NCI-H460 (cell line): ENCODE results near the gene NMB. TPM values are rescaled to one million over a fixed set of nuclear protein-coding genes. Genes with fewer than 3 reads are reported as not detected.
A peak's percentile ranks its signal among the peaks of the same experiment; 100 is the strongest.
"Not testable (repeated sequence)": the region's sequence is repeated elsewhere in the genome, so short reads cannot be mapped to it uniquely, and the experiment has no call there.

Experiments
- DNase-seq: peaks from one replicate; pipeline ENCODE4 v3.0.0-alpha.2; 2016; ENCODE audit warnings: low read depth; ENCODE audit errors: extremely low read depth
- total RNA-seq: library from RNA; depleted of rRNA; stranded (reverse); fragments of >200 nt; shearing (Covaris generic); gene quantifications from 2 replicates; pipeline ENCODE4 v1.2.3, GENCODE V29; 2014

NMB gene
- total RNA-seq, 1 experiment from 2014 or later: 13.3 TPM

DNA sequence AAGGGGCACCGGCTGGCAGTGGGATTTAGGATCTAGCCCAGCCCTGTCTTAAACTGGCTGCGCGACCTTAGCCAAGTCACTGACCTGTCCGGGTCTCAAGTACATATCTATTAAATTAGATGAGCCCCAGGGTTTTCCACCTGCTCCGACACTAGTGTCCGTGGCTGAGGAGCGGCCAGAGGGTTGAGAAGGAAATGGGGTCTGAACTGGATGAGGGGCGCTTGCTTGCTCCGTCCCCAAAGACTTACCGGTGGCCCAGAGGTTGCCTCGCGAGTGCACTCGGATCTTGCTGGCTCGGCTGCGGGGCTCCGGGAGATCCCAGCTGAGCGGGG, 285 bp downstream of the NMB start:
- DNase-seq: no peak

DNA sequence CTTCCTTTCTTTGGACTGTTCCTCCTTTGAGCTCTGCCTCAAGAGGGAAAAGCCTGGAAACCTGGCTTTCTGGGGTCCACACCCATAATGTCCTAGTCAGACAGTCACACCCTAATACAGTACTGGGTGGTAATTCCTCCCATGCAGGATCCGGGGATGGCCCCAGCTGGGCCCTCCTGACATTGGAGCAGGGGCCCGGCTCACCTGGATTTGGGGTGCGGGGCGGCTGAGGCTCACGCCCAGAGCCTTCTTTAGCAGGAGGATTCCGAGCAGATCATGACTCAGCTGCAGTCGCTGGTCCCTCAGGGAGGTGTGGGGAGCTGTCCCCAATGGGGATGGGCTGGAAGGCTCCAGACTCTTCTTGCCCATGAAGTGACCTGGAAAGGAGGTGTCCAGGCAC, 1.0 kb downstream of the NMB start:
- no peak for DNase-seq

DNA sequence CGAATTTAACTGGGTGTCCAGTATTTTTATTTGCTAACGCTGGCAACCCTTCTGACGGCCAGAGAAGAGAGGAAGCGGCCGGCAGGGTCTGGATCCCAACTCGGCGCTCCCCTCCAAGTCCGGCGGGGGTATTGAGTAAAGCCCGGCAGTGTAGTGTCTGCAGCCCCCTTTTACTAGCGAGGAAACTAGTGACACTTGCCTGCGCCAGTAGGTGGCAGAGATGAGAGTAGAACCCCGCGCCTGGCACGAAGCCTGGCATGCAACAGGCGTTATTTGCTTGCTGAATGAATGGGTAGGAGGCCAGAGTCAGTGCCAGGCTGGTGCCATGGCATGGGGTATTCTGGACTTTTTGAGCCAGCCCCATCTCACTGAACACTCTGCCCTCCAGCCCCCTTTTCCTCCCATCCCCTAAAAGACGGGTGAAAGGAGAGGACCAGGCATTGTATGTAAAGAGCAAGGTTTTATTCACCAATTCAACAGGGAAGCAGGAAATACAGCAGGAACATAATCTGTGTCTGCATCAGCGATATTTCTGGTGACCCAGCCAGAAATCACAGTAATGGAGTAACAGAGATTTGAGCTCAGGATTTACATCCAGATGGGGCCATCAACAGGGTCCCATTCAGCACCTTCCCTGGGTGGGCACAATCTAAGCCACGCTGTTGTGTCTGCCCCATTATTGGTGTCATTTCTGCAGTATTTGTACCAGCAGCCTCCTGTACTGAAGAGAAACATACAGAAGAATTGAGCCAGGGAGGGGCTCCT, 3.1 kb downstream of the NMB start:
- peak; percentile 85 for DNase-seq

DNA sequence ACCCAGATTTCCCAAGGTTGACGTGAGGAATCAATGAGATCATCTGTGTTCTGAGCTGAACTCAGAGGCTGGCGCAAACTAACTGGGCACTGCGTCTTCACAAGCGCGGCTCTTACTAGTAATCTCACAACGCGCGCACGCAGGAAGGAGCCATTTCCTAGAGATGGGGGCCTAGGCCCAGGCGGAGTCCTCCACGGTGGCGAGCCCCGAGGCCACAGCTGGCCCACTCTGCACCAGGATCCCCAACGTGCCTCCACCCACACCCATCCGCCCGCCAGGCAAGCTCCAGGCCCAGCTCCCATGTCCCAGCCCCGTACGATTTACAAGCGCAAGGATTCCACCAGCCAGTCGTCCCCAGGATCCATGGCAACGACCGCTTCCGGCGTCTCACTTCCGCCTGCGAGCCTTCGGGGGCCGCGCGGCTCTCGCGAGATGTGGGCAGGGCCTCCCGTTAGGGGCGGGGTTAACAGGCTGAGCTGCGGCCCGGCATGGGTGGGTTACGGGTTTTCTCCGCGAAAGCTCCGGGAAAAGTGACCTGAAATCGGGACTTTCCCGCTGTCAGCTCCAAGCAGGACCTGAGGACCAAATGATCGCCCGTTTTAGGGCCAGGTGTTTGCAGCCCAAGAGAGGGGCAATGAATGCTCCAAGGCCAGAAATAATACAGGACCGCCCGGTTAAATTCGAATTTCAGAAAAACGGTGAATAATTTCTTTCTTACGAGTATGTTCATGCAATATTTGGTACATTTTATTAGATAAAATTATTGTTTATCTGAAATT, 3.9 kb downstream of the NMB start, which contains the start of gene WDR73:
TSS of gene WDR73 (minus strand) at position 374 of the 779 bp plus-strand sequence. CDS start at position 365, 9 bp downstream.
- peak; percentile 90 for DNase-seq

DNA sequence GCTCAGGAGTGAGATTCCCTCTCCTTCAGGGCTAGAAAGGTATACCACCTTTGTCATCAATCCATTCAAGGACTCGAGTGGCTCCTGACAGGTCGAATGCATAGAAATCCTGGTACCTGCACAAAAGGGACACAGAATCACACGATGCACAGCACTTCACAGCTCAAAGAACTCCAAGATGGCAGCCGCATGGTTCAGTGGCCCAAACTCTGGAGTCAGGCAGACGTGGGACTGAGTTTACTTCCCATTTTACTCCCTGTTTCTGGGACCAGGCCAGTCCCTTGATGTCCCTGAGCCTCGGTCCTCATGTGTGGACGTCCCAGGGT, 4.5 kb downstream of the NMB start:
- DNase-seq: no peak

DNA sequence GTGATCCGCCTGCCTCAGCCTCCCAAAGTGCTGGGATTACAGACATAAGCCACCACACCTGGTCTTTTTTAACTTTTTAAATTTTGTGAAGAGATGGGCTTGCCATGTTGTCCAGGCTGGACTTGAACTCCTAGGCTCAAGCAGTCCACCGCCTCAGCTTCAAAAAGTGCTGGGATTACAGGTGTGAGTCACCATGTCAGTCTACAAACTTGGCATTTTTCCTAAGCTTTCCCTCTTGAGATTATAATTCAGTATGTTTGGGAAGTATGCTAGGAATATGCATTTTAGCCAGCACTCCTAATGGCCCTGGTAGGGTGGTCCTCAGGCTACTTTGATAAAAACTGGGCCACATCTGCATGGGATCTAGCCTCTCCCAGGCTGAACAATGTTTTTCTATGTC, 8.3 kb downstream of the NMB start:
- DNase-seq: no peak

DNA sequence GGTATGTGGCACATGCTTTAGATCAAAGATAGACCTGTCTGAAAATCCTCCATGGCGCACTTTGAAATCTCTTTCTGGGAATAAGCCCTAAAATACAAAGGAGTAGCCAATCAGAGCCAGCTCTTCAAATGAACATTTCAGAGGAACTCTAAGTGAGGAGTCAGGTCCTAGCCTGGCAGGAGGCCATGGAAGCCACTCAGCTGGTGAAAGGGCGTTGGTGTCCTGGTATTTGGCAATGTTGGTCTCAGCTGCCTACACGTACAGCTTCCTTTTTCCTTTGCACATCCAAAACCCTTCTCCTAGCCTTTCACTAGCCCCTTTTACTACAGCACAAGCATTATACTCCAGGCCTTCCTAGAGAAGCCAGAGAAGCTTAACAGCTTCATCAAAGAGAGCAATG, 9.5 kb downstream of the NMB start:
- DNase-seq: no peak

DNA sequence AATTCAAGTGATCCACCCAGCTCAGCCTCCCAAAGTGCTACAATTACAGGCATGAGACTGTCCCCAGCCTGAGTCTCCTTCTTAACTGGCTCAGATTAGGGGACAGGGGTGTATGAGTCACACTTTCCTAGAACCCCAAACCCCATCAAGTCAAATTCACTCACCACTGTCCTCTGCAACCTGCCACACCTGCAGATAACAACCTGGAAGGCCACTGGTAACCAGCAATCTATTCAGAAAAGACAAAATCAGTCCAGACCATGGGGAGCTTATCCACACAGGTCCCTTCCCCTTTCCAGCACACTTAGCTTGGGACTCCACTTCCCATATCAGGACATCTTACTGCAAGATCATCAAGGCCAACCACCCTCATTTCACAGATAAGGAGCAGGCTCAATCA, 10.3 kb downstream of the NMB start:
- DNase-seq: no peak

DNA sequence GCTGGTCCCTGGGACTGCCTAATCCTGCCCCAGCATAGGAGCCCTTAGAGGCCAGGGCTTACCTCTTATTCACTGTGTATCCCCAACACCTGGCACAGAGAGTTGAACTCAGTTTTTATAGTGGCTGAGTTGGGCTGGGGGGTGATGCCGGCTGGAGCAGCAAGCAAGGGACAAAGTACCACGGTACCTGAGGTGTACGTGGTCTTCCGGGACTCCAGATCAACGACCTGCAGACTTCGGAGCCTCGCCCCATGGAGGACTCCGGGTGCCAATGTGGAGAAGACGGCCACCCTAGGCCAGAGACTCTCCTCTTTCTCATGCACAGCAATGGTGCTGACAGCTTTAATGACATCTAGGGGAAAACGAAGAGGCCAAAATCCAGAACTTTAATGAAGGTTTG, 12.0 kb downstream of the NMB start:
- DNase-seq: no peak

DNA sequence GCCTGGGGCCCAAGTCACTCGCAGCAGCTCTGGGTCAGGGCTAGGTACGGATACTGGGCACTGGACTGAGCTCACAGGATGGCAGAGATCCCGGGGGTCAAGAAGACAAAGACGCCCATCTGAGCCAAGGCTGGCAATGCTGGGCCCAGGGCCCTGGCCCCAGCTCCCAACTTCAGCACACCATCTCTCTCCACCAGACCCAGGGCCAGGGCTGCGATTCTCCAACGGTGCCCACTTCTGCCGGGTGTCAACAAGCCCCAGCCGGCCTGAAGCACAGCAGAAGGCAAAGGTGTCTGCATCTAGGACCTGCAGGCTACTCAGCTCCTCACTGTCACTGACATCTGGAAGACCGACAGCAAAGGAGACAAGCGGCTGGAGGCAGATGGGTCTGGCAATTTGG, 12.5 kb downstream of the NMB start:
- no peak for DNase-seq

DNA sequence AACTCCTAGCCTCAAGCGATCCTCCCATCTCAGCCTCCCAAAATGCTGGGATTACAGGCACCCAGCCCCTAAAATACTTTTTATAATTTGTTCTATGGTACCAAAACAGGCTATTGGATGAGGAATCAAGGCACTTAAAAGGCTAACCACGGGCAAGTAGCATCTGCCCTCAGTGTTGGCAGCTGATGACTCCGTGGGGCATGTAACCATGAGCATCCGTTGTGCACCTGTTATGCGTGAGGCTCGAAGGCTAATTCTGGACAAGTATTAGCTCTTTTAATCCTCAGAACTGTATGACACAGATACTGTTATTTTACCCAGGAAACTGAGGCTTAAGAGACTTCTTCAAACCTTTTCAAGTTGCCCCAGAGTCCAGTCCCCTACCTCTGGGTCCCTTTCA, 14.2 kb downstream of the NMB start:
- no peak for DNase-seq

DNA sequence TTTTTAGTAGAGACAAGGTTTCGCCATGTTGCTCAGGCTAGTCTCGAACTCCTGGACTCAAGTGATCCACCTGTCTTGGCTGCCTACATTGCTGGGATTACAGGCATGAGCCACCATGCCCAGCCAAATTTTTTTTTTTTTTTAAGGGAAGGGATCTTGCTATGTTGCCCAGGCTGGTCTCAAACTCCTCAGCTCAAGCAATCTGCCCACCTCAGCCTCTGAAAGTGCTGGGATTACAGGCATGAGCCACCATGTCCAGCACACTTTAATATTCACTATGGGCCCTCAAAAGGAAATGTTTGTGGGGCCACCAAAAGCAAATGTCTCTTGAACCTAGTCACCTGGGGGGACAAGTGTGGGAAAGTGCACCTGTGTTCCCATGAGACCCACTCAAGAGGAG, 15.4 kb downstream of the NMB start:
- DNase-seq: not testable (repeated sequence)

DNA sequence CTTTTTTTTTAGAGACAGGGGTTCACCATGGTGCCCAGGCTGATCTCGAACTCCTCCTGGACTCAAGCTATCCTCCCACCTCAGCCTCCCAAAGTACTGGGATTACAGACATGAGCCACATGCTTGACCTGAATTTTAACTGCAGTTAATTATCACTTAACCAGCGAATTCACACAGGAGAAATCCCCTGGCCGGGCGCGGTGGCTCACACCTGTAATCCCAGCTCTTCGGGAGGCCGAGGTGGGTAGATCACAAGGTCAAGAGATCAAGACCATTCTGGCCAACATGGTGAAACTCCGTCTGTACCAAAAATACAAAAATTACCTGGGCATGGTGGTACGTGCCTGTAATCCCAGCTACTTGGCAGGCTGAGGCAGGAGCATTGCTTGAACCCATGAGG, 16.1 kb downstream of the NMB start:
- not testable (repeated sequence) for DNase-seq

DNA sequence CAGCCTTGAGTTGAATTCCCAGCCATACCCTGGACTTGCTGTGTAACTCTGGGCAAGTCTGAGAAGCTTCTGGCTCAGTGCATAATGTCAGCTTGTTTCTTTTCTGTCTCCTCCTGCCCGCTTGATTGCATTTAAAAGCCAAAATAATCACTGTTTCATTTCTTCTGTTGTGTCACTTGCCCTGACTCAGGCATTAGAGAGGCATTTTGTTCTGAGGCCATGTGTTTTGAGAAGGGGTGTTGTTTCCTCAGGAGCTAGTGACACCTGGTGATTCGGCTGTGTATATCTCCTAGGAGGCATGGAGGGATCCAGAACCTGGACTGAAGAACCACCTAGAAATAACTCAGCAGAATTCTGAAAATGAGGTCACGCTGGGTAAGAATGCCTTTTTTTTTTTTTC, 19.9 kb downstream of the NMB start:
- no peak for DNase-seq

DNA sequence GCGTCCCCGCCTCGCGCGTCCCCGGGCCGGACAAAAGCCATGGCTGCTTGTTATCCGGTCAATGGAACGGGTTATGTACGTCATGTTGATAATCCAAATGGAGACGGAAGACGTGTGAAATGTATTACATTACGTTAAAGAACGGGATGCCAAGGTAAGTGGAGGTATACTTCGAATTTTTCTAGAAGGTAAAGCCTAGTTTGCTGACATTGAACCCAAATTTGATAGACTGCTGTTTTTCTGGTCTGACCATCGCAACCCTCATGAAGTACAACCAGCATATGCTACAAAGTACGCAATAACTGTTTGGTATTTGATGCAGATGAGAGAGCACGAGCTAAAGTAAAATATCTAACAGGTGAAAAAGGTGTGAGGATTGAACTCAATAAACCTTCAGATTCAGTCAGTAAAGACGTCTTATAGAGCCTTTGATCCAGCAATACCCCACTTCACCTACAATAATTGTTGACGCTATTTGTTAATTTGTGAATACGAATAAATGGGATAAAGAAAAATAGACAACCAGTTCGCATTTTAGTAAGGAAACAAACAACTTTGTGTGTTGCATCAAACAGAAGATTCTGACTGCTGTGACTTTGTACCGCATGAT, 23.7 kb downstream of the NMB start:
- DNase-seq: no peak

DNA sequence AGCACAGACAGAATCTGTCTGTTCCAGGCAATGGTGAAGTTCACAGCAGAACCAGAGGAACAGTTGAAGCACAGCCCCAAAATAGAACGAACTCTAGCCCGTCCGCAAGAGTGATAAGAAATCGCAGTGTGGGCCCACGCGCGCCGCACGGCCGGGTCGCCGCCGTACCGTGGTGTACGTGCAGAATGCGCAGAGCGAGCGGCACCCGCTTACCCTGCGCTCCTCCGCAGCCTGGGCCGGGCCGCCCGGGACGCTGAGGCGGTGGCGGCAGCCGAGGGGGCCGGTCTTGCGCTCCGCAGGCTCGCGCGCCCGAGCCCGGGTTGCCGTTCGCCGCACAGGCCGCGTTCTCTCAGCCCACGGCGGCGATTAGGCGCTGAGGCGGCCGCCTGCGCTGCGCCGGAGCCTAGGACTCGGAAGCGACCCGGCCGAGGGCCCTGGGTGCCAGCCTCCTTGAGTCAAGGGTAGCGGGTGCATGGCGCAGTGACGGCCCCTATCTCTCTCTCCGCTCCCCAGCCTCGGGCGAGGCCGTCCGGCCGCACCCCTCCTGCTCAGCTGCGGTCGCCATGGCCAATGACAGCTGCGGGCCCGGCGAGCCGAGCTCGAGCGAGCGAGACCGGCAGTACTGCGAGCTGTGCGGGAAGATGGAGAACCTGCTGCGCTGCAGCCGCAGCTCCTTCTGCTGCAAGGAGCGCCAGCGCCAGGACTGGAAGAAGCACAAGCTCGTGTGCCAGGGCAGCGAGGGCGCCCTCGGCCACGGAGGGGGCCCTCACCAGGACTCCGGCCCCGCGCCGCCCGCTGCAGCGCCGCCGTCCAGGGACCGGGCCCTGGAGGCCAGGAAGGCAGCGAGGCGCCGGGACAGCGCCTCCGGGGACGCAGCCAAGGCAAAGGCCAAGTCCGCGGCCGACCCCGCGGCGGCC, 24.4 kb downstream of the NMB start:
- peak; percentile 38 for DNase-seq

DNA sequence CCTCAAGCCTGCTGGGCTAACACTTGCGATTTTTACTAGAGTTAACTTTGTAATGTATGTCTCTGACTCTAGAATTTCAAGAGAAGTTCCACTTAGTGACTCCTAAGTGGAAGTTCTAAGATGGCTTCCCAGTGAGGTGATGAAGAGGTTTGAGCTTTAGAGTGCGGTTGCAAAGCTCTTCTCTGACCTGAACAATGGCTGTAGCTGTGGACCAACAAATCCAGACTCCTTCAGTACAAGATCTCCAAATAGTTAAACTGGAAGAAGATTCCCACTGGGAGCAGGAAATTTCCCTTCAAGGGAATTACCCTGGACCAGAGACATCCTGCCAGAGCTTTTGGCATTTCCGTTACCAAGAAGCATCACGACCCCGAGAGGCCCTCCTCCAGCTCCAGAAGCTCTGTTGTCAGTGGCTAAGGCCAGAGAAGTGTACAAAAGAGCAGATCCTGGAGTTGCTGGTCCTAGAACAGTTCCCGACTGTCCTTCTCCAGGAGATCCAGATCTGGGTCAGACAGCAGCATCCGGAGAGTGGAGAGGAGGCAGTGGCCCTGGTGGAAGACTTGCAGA, 26.2 kb downstream of the NMB start:
- no peak for DNase-seq

DNA sequence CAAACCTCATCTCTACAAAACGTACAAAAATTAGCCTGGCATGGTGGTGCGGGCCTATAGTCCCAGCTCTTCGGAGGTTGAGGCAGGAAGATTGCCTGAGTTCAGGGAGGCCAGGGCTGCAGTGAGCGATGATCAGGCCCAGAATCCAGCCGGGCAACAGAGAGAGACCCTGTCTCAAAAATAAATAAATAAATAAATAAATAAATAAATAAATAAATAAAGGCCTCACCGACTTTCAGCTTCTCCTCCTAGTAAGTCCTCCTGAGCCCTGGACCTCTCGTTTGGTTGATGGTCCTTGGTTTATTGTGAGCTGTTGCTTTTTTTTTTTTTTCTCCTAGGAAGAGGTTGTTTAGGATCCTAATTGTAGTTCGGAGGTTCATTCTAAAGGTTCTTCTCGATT, 29.0 kb downstream of the NMB start:
- no peak for DNase-seq

DNA sequence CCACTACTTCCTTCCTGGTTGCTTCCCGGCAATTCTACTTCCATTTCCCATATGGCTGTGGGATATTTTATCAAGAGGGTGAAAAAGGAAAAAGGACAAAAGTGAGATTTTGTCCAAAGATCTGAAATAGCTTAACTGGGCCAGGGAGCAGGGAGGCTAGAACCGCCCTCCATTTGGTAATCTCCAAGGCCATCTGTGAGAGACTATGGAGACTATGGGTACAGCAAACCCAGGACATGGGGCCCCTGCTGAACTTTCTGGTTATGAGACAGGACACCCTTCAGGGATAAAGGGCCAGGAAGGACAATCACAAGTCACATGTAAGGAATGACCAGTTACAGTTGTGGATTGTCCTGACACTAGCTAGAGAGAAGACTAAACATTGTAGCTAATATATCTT, 32.9 kb downstream of the NMB start:
- DNase-seq: no peak

DNA sequence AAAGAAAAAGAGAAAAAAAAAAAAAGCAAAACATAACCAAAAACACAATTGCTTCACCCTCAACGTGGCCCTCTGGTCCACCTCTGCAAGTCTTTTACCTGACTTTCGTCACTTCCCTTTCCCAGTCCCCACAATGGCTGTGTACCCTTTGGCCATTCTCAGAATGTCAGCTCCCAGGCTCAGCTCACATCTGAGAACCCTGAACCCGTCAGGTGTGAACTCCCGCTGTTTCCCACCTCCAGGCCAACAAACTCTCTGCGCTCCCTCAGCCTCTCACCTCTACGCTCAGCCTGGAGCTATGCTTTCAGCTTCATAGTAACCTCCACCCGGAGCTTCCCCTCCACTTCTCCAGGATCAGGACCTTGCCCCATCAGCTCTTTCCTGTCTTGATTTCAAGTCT, 33.6 kb downstream of the NMB start:
- DNase-seq: no peak
